Heart left ventricle (tissue), 16 donors: Measurements from ENCODE around the gene MYO3A. TPM values are rescaled to one million over a fixed set of nuclear protein-coding genes. Genes with fewer than 3 reads are reported as not detected.

Source experiments
- ATAC-seq, 4 donors: fragments of 200-7000 bp; cut with Tn5 transposase; one replicate each; pipeline ENCODE4 v1.9.1; 2020 to 2022; ENCODE audit warnings: moderate library complexity in 4 of 4, mild to moderate bottlenecking in 3 of 4, moderate number of reproducible peaks in 1 of 4
- DNase-seq, 5 donors: peaks; one replicate each; pipeline ENCODE4 v3.0.0-alpha.2; 2020
- H3K27ac ChIP-seq, 12 donors: fragments of 200-600 bp; sonication (generic) in 4 of 12; one replicate each; pipeline versions ENCODE4 v1.5.0 to v1.8.0; 2016 to 2022; ENCODE audit warnings: mild to moderate bottlenecking in 2 of 12
- H3K27me3 ChIP-seq, 9 donors: fragments of 200-600 bp; sonication (generic) in 2 of 9; one replicate each; pipeline versions ENCODE4 v1.5.1 to v1.8.0; 2016 to 2022; ENCODE audit warnings: mild to moderate bottlenecking in 3 of 9
- H3K36me3 ChIP-seq, 9 donors: fragments of 200-600 bp; sonication (generic) in 2 of 9; one replicate each; pipeline versions ENCODE4 v1.5.0 to v1.8.0; 2018 to 2022; ENCODE audit warnings: mild to moderate bottlenecking in 2 of 9
- H3K4me1 ChIP-seq, 12 donors: fragments of 200-600 bp; sonication (generic) in 4 of 12; one replicate each; pipeline versions ENCODE4 v1.5.0 to v1.8.0; 2016 to 2022; ENCODE audit warnings: mild to moderate bottlenecking in 3 of 12
- H3K4me3 ChIP-seq, 12 donors: fragments of 200-600 bp; sonication (generic) in 4 of 12; one replicate each; pipeline versions ENCODE4 v1.5.0 to v1.8.0; 2017 to 2022; ENCODE audit warnings: mild to moderate bottlenecking in 9 of 12, moderate library complexity in 4 of 12
- H3K9me3 ChIP-seq, 12 donors: fragments of 200-600 bp; sonication (generic) in 4 of 12; one replicate each; pipeline versions ENCODE4 v1.5.0 to v1.8.0; 2016 to 2022; ENCODE audit warnings: mild to moderate bottlenecking in 1 of 12
- CTCF ChIP-seq, 12 donors: fragments of 200-600 bp; sonication (generic) in 4 of 12; IDR thresholded peaks; one replicate each; pipeline versions ENCODE4 v1.5.0 to v1.8.0; 2018 to 2022; ENCODE audit warnings: antibody characterized with exemption in 12 of 12, mild to moderate bottlenecking in 5 of 12
- POLR2A ChIP-seq, 2 donors: fragments of 450-650 bp; IDR thresholded peaks; one replicate each; pipeline ENCODE4 v1.6.1; 2017; ENCODE audit warnings: antibody characterized with exemption in 2 of 2, mild to moderate bottlenecking in 2 of 2, moderate library complexity in 2 of 2
- WGBS, 4 donors: extraction: QIAGEN DNeasy Blood & Tissue Kit in 2 of 4; methylation state at CpG; one replicate each; pipeline versions ENCODE4 v1.1.5 to v1.1.7; 2013 to 2018; 5-methylcytosine and 5-hydroxymethylcytosine counted together
- intact Hi-C, 10 donors: fragments of 100-400 bp; cut with DNase I; formaldehyde crosslinking; loops; one replicate each; pipeline versions ENCODE4 v1.11.1 to v1.14.2; 2022
- polyA plus RNA-seq, 2 donors: library from polyadenylated mRNA; stranded (reverse); fragments of 200-250 nt; gene quantifications; one replicate each; pipeline ENCODE4 v1.2.3, GENCODE V29; 2013
- total RNA-seq, 9 donors: library from RNA; depleted of rRNA in 2 of 9; stranded (reverse); fragments of >200 nt in 2 of 9; fragmentation: NEBNext Ultra II Directional in 3 of 9; extraction: Animal tissue kit (Norgen Biotek cat#: 25700) in 3 of 9; gene quantifications; one replicate each; pipeline versions ENCODE4 v1.1.0 to v1.2.4, GENCODE V29; 2016 to 2023
- donor health status: ischemic (EF 13 %, LVEDD 7.1; RV severe dilation, severe dysfunction).
- donor health status: healthy with polysubstance abuse.
- donor health status: DM: no; HTN: yes; CAD: no.
- donor health status: DM: no; HTN: no; CAD: no.
- donor health status: ischemic (EF 25% LVEDD 6.9; RV normal size, moderate dysfunction).
- donor health status: ischemic (EF 25% LVEDD 5.7; RV mildly dilated, moderate dysfunction).
- donor health status: healthy.
- donor health status: DM: yes; HTN: yes; CAD: no.
- donor health status: ischemic (EF 35%, LVEDD 5.7; RV mildly dilated, moderate dysfunction).
- donor health status: nonischemic (EF 11% LVEDD 7.7; RV severe dilation, severe dysfunction).
- donor health status: DM: yes; HTN: yes; CAD: no.
- donor health status: PGD.
- donor health status: ischemic (EF 29% LVEDD 5.4; RV normal size, mild dysfunction).
- donor health status: nonischemic (EF 23%, LVEDD 6.1; RV moderate dilation, normal function).

MYO3A gene
- total and polyA plus RNA-seq, 11 donors, result 0.14 TPM; not detected in 10

- TF ChIP-seq POLR2A (IDR thresholded peaks at IDR 0.05), result no peak
- no peak for TF ChIP-seq CTCF (IDR thresholded peaks at IDR 0.05)
- H3K36me3 ChIP-seq, result no peaks in the 10 kb centered on the region
- DNase-seq, result no peak
Measured at GRCh38 chr10:25978771-25979170, 44.7 kb downstream of the MYO3A start.

GRCh38 chr10:25982107-25982506 lies 48.1 kb downstream of the MYO3A start:
- no peaks in the 10 kb centered on the region for H3K27me3 ChIP-seq
- ATAC-seq, result no peak
- 59 to 80% (median 62%) methylated on average over 2 to 3 of the region's 3 CpGs for WGBS, 4 donors

More at GRCh38 chr10:25978771-25979170, 44.7 kb downstream of the MYO3A start:
- Histone ChIP-seq H3K4me1 (no peaks in the 10 kb centered on the region), H3K27me3 (no peaks in the 10 kb centered on the region), H3K9me3 (peaks cover 0 to 13% (median 0%) of the 10 kb centered on the region in 12 donors), H3K4me3 (no peak overlapping the region), H3K27ac (no peak overlapping the region)
- WGBS, 4 donors, result 80 to 84% (median 82%) methylated on average over 1 of the region's 1 CpG
- intact Hi-C loops, result no loop called here
- ATAC-seq, result no peak

GRCh38 chr10:25988583-25988982 lies 54.6 kb downstream of the MYO3A start:
- Histone ChIP-seq H3K4me3 (no peak overlapping the region), H3K4me1 (no peaks in the 10 kb centered on the region), H3K36me3 (no peaks in the 10 kb centered on the region), H3K27me3 (no peaks in the 10 kb centered on the region), H3K9me3 (peaks cover 0 to under 1% (median 0%) of the 10 kb centered on the region in 12 donors), H3K27ac (no peak overlapping the region)
- no peak for ATAC-seq
- 60 to 83% (median 82%) methylated on average over 2 of the region's 2 CpGs for WGBS, 4 donors
- intact Hi-C loops, result no loop called here
- no peak for TF ChIP-seq CTCF (IDR thresholded peaks at IDR 0.05)
- DNase-seq, result no peak

More at GRCh38 chr10:25982107-25982506, 48.1 kb downstream of the MYO3A start:
- intact Hi-C loops, result no loop called here
- no peak overlapping the region for H3K27ac ChIP-seq
- no peak for DNase-seq
- TF ChIP-seq POLR2A (IDR thresholded peaks at IDR 0.05), result no peak
- TF ChIP-seq CTCF (IDR thresholded peaks at IDR 0.05), result no peak
- H3K4me1 ChIP-seq, result no peaks in the 10 kb centered on the region
- no peaks in the 10 kb centered on the region for H3K36me3 ChIP-seq
- H3K9me3 ChIP-seq, result peaks cover 0 to 13% (median 0%) of the 10 kb centered on the region in 12 donors
- H3K4me3 ChIP-seq, result no peak overlapping the region

GRCh38 chr10:25989951-25990350 lies 55.9 kb downstream of the MYO3A start:
- Histone ChIP-seq H3K4me1 (no peaks in the 10 kb centered on the region), H3K36me3 (no peaks in the 10 kb centered on the region), H3K4me3 (no peak overlapping the region), H3K9me3 (peaks cover 0 to 3% (median 0%) of the 10 kb centered on the region in 12 donors), H3K27ac (no peak overlapping the region), H3K27me3 (no peaks in the 10 kb centered on the region)
- TF ChIP-seq POLR2A (IDR thresholded peaks at IDR 0.05) (no peak), CTCF (IDR thresholded peaks at IDR 0.05) (no peak)
- DNase-seq, result no peak
- ATAC-seq, result no peak
- 51 to 86% (median 84%) methylated on average over 3 of the region's 3 CpGs for WGBS, 4 donors
- intact Hi-C loops, result no loop called here
